GM21381 (cell line): ENCODE measurements around the gene ABCA7.

Experiments used
- ATAC-seq: cut with Tn5 transposase; IDR thresholded peaks from one replicate; pipeline ENCODE4 v1.9.1; 2021; ENCODE audit warnings: mild to moderate bottlenecking, moderate library complexity; ENCODE audit not compliant: unreplicated experiment

ABCA7 gene, protein sequence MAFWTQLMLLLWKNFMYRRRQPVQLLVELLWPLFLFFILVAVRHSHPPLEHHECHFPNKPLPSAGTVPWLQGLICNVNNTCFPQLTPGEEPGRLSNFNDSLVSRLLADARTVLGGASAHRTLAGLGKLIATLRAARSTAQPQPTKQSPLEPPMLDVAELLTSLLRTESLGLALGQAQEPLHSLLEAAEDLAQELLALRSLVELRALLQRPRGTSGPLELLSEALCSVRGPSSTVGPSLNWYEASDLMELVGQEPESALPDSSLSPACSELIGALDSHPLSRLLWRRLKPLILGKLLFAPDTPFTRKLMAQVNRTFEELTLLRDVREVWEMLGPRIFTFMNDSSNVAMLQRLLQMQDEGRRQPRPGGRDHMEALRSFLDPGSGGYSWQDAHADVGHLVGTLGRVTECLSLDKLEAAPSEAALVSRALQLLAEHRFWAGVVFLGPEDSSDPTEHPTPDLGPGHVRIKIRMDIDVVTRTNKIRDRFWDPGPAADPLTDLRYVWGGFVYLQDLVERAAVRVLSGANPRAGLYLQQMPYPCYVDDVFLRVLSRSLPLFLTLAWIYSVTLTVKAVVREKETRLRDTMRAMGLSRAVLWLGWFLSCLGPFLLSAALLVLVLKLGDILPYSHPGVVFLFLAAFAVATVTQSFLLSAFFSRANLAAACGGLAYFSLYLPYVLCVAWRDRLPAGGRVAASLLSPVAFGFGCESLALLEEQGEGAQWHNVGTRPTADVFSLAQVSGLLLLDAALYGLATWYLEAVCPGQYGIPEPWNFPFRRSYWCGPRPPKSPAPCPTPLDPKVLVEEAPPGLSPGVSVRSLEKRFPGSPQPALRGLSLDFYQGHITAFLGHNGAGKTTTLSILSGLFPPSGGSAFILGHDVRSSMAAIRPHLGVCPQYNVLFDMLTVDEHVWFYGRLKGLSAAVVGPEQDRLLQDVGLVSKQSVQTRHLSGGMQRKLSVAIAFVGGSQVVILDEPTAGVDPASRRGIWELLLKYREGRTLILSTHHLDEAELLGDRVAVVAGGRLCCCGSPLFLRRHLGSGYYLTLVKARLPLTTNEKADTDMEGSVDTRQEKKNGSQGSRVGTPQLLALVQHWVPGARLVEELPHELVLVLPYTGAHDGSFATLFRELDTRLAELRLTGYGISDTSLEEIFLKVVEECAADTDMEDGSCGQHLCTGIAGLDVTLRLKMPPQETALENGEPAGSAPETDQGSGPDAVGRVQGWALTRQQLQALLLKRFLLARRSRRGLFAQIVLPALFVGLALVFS (N-terminal part only)

DNA sequence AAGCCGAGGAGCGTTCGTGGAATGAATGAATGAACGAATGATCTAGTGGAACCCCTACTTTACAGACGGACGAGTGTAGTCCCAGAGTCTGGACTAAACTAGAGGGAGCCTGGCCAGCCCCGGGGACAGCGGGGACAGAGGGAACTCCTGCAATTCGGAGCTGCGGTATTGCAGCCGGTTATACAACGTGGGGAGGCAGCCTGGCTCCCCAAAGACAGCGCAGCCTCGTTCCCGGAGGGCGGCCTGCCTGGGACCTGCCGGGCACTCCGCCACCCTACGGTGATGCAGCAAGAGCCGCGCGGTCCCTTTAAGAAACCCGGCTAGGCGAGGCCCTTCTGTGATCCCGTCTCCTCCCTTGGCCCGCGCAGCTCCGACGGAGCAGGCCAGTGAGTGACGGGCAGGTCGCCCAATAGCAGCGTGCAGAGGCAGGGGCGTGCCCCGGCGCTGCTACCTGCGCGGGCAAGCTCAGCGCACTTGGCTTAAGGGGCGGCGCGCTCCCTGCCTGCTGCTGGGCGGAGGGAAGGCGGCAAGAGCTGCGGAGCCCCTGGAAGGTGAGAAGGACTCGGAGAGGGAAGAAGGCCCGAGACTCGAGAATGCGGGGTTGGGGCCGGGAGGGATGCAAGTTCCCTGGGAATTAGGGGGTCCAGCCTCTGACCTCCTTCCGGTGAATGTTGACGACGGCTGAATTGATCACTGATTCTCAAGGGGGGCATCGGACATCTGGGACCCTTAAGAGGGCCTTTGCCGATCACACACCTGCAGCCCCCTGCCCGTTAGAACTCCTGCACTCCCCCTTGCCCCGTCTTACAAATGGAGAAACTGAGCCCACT, at the start of gene ABCA7:
Gene ABCA7, plus strand, starts transcription at position 462 of the 830 bp plus-strand sequence. CDS start 1,255 bp downstream, outside the sequence.
- ATAC-seq = peak; percentile 61

DNA sequence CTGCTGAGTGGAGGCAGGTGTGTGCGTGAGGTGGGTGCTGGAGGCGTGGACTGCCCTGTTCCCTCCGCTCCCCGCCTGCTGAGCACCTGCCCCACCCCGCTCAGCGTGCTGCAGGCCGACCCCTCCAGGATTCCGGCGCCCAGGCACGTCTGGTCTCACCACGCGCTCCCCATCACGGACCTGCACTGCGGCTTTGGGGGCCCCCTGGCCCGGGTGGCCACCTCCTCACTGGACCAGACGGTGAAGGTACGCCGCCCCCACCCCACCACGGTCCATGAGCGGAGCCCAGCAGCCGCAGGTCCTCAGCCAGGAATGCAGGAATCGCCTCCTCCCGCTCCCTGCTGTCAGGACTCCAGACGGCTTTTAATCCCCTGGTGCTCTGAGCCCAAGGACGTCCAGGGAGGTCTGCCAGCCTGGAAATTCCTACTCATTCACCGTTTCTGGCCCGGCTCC, 49.8 kb upstream of the ABCA7 start:
- no peak for ATAC-seq

DNA sequence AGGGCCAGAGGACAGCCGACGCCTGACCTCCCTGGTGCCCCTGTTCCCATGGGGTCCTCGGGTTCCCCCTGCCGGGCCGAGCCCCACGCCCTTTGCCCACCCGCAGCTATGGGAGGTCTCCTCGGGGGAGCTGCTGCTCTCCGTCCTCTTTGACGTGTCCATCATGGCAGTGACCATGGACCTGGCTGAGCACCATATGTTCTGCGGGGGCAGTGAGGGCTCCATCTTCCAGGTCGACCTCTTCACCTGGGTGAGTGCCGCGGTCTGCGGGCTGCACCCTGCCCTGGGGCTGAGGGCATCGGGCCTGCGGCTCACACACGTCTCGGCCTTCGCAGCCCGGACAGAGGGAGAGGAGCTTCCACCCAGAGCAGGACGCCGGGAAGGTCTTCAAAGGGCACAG, 49.2 kb upstream of the ABCA7 start:
- ATAC-seq = no peak

DNA sequence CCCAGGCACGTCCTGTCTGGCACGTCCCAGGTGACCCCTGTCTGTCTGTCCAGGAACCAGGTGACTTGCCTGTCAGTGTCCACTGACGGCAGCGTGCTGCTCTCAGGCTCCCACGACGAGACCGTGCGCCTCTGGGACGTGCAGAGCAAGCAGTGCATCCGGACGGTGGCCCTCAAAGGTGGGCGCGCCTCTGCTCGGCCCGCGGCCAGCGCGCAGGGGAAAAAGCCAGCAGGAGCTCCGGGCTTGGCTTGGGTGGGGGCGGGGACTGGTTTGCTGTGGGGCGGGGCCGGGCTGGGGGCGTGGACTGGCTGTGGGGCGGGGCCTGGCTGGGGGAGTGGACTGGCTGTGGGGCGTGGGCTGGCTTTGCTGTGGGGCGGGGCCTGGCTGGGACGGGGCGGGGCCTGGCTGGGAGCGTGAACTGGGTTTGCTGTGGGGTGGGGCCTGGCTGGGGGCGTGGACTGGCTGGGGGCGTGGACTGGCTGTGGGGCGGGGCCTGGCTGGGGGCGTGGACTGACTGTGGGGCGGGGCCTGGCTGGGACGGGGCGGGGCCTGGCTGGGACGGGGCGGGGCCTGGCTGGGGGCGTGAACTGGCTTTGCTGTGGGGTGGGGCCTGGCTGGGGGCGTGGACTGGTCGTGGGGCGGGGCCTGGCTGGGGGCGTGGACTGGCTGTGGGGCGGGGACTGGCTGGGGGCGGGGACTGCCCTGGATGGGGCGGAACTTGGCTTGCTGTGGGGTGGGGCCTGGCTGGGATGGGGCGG, 48.6 kb upstream of the ABCA7 start:
- ATAC-seq = no peak

DNA sequence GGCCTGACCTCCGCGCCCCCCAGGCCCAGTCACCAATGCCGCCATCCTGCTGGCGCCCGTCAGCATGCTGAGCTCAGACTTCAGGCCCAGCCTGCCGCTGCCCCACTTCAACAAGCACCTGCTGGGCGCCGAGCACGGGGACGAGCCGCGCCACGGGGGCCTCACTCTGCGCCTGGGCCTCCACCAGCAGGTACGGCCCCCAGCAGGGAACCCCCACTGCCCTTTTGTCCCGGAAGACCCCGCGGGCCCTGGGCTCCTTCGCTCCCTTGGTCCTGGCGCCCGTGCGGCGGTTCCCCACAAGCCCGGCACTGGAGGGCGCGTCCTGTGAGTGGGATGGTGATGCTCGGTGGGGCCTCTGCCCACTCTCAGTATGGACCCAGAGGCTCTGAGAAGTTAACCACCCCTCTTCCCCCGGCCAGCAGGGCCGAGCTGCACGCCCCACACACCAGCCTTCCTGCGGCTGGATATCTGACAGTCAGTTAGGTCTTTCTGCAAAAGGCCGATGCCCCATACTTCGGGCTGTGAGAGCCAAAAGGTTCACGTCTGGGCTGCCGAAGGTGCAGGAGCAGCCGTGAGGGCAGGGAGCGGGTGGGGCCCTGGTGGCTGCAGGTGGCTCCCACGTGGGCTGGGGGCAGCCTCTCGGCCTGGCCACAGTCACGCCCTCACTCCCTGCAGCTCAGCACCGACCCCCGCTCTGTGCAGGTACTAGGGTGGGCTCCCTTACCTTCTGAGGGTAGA, 47.8 kb upstream of the ABCA7 start:
- no peak for ATAC-seq

DNA sequence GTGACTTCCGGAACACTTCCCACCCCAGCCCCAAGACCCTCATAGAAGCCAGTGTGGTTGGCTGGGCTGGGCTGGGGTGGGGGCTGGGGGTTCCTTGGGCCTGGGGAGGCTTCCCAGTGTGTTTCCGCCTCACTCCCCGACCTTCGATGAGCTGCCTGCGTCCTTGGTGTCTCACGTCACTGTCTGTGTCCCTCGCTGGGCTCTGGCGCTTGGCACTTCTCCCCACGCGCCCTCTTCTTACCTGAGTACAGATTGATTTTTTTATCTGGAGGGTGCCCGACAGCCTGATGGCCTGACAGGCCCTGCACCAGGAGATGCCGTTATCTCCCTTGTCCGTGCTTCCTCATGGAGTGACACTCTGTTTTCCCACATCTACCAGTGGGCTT, 47.2 kb upstream of the ABCA7 start:
- ATAC-seq = no peak

DNA sequence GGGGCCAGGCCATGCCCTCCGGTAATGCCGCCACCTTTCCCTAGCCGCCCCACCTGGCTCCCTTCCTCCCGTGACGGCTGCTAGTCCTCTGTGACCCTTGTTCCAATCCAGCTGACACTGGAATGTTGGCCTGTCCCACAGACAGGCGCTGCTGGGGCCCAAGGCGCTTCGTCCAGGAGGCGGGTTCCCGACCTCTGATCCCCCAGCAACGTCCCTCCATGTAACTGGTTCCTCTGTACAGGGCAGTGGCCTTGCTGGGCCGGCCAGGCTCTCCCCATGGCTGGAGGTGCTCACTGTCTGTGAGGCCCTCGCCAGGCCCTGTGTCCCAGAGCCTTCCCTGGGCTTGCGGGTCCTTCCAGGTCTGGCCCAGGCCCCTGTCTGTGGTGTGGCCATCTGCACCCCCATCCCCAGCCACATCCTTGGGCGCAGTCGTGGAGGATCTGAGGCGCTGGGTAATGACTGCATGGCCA, 46.5 kb upstream of the ABCA7 start:
- no peak for ATAC-seq

DNA sequence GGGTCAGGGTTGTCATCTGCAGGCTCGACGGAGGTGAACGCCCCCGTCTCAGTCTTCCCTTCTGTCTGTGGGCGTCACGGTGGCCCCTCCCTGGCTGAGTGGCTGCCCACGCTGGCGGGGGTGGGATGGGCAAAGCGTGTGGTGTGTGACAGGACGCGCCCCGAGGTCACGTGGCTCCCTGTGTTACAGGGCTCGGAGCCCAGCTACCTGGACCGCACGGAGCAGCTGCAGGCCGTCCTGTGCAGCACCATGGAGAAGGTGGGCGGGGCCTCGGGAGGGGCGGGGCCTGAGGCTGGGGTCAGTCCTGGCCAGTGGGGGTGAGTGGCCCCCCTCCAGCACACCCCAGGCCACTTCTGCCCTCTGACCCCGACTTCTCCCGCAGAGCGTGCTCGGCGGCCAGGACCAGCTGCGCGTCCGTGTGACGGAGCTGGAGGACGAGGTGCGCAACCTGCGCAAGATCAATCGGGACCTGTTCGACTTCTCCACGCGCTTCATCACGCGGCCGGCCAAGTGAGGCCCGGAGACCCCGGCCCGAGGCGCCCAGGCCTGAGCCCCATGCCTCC, 46.0 kb upstream of the ABCA7 start:
- no peak for ATAC-seq

DNA sequence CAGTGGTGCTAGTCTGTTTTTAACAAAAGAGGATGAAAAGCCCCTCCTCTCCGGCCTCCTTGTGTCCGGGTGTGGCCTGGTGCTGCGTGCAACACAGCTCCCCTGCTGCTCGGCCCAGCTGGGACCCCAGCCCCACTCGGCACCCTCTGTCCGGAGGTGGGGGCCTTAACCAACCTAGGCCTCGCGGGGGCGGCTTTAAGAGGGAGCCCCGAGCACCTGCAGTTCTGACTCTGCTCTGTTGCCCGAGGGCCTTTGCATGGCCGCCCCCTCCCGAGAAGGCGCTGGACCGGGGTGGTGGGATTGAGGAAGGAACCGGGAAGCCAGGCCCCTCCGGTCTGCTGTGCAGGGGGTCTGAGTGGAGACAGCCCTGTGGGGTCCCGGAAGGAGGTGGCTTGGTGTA, 45.4 kb upstream of the ABCA7 start:
- no peak for ATAC-seq

DNA sequence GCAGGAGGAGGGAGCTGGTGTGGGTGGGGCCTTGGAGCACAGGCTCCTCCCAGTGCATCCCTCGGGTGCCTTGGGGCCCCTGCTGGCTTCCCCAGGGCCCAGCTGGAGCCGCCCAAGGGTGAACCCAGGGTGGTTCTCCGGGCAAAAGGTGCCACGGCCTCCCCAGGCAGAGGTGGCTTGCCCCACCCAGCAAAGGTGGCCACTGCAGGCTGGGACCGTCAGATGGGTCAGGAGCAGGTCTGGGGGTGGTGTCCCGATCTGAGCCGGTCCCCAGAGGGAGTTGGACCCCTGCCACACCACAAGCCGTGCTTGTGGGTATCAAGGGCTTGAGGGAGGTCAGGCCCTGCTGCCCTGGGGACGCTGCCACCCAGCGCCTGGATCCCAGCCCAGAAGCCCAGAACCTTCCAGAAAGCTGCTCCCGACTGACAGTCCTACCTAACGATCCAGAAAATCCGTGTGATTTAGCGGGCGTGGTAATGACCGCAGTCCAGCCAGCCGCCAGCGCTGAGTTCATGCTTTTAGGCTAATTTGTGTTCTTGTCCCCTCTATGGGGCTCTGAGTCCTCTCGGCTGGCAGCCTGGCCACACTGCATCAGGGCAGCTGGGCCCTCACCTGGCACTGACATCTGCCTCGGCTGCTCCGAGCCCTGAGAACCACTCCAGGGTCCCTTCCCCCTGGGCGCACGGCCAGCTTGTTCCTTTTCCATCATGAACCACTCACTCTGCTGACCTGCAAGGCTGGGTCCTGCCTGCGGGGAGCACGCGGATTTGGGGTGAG, 44.7 kb upstream of the ABCA7 start:
- no peak for ATAC-seq

DNA sequence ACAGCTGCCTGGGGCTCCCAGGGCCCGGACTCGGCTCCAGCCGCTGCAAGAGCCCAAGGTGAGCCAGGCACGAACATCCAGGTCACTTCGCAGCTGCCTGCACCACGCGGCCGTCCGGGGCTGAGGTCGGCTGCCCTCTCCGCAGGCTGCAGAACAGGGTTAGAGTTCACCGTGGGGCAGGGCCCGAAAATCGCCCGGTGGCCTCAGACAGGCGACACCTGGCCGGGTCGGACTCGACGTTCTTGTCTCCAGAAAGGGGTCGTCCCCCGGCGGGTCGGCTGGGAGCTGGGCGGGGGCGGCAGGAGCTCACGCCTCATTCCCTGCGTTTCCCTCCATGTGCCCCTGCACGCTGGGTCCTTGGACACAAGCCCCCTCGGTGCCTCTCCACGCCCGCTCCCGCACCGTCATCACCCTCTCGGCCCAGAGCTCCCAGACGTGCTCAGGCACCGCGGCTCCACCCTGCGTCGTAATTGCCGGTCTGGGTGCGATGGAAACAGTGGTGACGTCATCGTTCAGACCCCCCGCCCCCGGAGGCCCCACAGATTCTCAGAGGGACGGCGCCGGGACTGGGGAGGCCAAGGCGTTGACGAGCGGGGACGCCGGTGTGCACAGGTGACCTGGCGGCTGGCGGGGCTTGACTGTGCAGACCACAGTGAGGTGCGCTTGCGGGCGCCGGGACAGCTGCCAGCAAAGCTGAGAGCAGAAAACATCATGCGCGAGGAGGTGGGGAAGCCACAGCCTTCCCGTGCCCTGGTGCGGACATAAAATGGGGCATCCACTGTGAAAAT, 43.7 kb upstream of the ABCA7 start:
- ATAC-seq = no peak

DNA sequence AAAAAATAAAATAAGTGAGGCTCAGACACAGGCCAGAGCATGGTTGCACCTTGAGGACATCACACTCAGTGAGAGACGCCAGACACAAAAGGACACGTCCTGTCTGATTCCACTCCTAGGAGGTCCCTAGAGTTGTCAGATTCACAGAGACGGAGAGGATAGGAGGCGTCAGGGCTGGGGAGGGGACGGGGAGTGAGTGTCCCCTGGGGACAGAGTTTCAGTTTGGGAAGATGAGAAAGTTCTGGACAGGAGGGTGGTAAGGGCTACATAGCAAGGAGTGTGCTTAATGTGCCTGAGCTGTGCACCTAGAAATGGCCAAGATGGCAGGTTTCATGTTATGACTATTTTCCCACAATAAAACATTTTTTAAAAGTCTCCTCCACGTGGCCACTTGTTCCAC, 41.8 kb upstream of the ABCA7 start:
- ATAC-seq = no peak

DNA sequence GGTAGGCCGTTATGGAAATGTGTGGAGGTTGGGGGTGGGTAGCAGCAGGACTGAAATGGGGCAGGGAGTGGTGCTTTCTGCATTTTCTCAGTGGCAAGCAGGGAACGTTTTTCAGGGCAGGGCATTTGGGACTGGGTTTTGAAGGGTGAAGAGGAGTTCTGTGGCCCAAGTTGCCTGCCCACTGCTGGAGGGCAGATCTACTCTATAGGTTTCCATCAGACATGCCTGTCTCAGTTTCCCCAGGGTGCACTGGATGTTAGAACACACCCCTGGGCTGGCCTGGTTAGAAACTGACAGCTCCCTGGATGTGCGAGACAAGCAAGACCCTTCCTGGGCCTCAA, 40.6 kb upstream of the ABCA7 start:
- no peak for ATAC-seq

DNA sequence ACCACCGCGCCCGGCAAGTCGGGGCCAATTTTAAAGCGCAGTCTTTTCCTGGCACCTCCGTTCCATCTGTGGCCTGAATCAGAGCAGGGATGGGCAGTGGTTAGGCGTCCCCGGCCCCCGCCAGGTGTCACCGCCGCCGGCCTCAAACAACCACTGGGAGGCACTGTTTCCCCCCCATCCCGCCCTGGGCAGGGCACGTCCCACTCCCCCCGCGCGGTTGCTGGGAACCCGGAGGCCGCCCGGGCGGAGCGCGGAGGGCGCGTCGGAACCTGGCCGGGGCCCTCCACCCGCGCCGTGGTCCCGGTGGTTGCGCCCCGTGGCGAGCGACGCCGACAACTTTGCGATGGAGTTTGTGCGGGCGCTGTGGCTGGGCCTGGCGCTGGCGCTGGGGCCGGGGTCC, 39.8 kb upstream of the ABCA7 start, which contains the start of gene GRIN3B:
Gene GRIN3B, plus strand, starts transcription at position 325 of the 400 bp plus-strand sequence. Its CDS starts 19 bp downstream, at position 344.
- no peak for ATAC-seq

DNA sequence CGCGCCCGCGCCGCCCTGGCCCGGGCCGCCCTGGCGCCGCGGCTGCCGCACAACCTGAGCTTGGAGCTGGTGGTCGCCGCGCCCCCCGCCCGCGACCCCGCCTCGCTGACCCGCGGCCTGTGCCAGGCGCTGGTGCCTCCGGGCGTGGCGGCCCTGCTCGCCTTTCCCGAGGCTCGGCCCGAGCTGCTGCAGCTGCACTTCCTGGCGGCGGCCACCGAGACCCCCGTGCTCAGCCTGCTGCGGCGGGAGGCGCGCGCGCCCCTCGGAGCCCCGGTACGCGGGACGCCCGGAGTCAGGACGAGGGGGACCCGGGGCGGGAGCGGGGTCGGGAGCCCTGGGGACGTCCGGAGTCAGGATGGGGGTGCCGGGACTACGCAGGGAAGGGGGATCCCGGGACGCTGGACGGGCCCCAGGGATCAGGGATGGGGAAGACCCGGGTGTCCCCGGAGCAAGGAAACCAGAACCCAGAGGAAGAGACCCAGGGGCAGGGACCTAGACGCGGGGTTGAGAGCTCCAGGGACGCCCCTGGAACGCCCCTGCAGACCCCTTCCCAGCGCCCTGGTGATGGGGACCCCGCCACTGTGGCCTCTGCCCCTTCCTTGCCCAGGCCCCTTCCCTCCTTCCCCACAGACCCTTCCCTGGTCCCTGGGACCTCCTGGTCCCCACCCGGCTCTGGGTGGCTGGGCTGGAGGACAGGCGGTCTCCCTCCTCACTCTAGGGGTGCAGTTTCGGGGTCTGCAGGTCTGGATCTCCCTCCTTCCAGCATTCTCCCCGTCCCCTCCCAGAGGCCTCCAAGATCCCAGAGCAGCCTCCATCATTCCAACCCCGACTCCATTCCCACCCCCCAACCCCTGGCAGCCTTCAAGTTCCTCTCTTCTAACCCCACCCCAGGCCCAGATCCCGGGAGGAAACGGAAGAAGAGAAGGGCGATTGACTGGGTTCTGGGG, 39.0 kb upstream of the ABCA7 start:
- no peak for ATAC-seq
